Measurements from ENCODE around the gene TMEM191C.
"Not testable (repeated sequence)": the region's sequence is repeated elsewhere in the genome, so short reads cannot be mapped to it uniquely, and the experiment has no call there.

The TMEM191C gene

GRCh38 chr22:21446128-21446826 is 20.9 kb upstream of the TMEM191C start:
- no peak for DNase-seq

- no peak for DNase-seq
Measured at GRCh38 chr22:21446827-21447690, 20.1 kb upstream of the TMEM191C start.

GRCh38 chr22:21447694-21448402 is 19.3 kb upstream of the TMEM191C start:
- DNase-seq = no peak

- DNase-seq = no peak
Measured at GRCh38 chr22:21448627-21449416, 18.4 kb upstream of the TMEM191C start.

GRCh38 chr22:21449531-21450319 is 17.5 kb upstream of the TMEM191C start:
- DNase-seq = no peak

GRCh38 chr22:21450320-21450831 is 16.8 kb upstream of the TMEM191C start:
- DNase-seq = no peak

- no peak for DNase-seq
Measured at GRCh38 chr22:21450858-21451353, 16.3 kb upstream of the TMEM191C start.

GRCh38 chr22:21451545-21452520 is 15.4 kb upstream of the TMEM191C start:
- no peak for DNase-seq

- DNase-seq = not testable (repeated sequence)
Measured at GRCh38 chr22:21452666-21453065, 14.5 kb upstream of the TMEM191C start.

- DNase-seq = not testable (repeated sequence)
Measured at GRCh38 chr22:21454998-21455333, 12.2 kb upstream of the TMEM191C start.

- DNase-seq = no peak
Measured at GRCh38 chr22:21455334-21456089, 11.7 kb upstream of the TMEM191C start.

GRCh38 chr22:21457023-21457787 is 10.0 kb upstream of the TMEM191C start:
- no peak for DNase-seq

- DNase-seq = not testable (repeated sequence)
Measured at GRCh38 chr22:21462672-21463071, 4.5 kb upstream of the TMEM191C start.

GRCh38 chr22:21468194-21469096 is 1.3 kb downstream of the TMEM191C start:
- not testable (repeated sequence) for DNase-seq

- DNase-seq = not testable (repeated sequence)
Measured at GRCh38 chr22:21469097-21469994, 2.2 kb downstream of the TMEM191C start.

GRCh38 chr22:21472984-21473383 is 5.8 kb downstream of the TMEM191C start:
- not testable (repeated sequence) for DNase-seq
